GM18499 (cell line): ENCODE measurements around the gene PGA5.
"Not testable (repeated sequence)": the region's sequence is repeated elsewhere in the genome, so short reads cannot be mapped to it uniquely, and the experiment has no call there.

ENCODE experiments used
- ATAC-seq: cut with Tn5 transposase; IDR thresholded peaks from one replicate; pipeline ENCODE4 v1.9.1; 2021; ENCODE audit warnings: moderate number of reproducible peaks; ENCODE audit not compliant: insufficient read depth, unreplicated experiment

The PGA5 gene

DNA sequence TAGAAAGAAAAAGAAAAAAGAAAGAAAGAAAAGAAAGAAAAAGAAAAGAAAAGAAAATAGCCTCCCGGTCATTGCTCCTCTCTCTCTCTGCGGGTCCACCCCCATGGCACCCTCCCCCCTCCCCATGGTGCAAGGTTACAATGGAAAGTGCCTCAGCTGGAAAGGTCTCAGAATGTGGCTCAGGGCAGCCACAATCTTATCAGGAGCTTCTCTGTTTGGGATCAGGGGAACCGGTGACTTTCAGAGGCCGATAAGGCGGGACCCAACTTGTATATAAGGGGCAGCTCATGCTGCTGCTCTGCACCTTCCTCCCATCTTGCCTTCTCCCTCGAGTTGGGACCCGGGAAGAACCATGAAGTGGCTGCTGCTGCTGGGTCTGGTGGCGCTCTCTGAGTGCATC is at the start of gene PGA5:
PGA5 (plus strand) TSS at position 301 of the 400 bp plus-strand sequence; CDS start at position 353, 52 bp downstream.
- not testable (repeated sequence) for ATAC-seq

DNA sequence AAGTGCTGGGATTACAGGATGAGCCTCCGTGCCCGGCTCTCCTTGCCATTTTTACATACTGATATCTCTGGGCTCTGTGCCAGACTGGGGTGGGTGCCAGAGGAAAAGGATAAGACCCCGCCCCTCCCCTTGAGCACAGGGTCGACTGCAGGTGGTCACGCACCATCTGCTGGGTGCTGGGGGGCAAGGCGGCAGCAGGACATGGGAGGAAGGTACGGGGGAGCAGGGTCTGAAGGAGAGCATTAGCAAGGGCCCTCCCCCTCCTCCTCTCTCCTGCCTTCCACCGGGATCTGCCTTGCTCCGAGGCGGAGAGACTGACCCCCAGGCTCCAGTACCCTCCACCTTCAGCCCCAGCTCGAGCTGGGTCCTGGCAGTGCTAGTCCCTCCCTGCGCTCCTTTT is 47.4 kb upstream of the PGA5 start:
- ATAC-seq, result no peak

DNA sequence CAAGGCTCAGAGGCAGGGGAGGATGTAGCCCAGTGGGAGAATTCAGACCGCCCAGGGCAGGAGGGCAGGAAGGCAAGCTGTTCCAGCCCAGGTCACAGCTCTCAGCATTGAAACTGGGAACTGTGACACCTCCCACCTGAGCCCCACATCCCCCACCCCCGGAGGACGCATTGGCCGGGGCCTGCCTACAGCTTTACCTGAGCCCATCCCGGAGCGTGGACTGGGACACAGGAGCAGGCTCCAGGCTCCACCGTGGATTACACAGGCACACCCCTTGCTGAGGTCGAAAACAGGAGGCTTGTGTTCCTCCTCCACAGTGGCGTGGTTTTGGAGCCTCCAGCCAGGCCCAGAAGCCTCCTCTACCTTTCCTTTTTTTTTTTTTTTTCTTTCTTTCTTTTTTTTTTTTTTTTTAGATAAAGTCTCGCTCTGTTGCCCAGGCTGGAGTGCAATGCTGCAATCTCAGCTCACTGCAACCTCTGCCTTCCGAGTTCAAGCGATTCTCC is 46.8 kb upstream of the PGA5 start:
- ATAC-seq, result no peak

DNA sequence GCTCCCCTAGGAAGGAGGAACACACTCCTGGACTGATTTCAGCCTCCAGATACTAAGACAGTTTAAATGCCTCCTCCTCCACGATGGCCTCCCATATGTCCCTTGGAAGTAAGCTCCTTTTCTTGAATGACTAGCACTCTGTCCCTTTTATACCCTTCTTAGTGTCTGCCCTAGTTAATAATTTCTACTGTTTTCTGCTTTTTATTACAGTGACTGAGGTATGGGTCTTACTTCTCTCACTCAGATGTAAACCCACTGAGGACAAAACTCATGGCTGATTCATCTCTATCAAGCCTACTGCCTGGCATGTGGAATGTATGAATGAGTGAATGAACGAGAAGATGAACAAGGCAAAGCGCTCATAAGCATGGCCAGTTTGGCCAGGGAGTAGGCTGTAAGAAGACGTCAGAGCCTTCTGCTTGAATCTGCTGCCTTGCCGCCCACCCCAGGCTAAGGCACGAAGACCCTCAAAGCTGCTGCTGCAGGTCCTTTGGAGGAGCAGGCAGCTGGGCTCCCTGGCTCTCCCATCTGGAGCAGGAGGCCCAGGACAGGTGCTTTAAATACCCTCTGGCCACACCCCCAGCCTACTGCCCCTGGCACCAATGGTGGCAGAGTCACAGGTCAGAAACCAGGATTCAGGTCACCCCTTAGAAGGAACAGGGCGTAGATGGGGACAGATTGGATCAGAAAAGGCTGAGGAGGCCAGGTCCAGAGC is 45.8 kb upstream of the PGA5 start:
- no peak for ATAC-seq

DNA sequence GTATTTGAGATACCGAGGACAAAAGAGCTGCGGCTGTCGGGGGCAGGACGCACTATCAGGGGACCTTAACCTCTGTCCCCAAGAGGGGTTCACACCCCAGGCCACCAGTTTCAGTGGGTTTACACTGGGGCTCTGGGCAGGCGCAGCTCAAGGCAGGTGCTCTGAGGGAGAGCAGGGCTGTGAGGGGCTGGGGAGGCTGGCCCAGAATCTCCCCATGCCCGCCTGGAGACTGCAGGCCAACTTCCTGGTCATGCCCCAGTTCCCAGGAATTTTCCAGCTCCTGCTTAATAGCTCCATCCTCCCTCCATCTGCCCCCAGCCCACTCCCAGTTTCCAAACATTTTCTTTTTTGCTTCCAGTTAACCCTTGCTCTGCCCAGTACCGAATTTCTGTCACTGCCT is 45.3 kb upstream of the PGA5 start:
- no peak for ATAC-seq

DNA sequence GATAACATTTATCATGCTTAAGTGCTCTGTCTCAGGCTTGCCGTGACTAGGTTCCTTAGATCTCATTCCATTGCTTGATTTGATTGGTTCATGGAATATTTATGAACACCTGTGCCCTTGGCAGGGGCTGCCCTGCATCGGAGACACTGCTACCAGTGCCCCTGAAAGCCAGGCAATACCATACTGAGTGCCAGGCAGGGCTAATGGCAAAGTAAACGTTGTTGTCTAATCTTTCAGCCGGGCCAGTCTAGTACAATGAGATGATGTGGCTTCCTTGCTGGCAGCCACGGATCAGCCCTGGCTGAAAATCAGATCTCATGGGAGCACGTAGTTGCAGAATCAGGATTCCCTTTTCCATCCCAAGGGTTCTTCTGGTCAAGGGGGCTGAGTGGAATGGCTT is 42.6 kb upstream of the PGA5 start:
- no peak for ATAC-seq

DNA sequence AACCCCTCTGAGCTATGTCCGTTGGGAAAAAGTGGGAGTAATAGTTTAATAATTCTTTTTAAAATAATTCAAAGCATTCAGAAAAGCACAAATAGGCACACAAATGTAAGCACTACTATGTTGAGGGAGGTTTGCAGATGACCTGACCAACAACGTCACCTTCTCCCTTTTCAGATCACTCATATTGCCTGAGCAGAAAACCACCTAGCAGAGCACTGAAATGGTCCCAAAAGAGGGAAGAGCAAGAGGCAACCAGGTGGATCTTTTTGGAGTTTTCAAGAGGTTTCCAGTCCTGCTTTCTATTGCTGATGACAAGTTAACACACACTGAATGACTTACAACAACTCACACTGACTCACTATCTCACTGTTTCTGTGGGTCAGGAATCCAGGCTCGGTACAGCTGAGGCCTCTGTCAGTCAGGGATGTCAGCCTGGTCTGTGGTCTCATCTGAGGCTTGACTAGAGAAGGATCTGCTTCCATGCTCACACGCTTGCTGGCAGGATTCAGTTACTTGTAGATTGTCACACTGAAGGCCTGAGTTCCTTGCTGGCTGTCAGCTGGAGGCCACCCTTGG is 41.9 kb upstream of the PGA5 start:
- ATAC-seq, result no peak

DNA sequence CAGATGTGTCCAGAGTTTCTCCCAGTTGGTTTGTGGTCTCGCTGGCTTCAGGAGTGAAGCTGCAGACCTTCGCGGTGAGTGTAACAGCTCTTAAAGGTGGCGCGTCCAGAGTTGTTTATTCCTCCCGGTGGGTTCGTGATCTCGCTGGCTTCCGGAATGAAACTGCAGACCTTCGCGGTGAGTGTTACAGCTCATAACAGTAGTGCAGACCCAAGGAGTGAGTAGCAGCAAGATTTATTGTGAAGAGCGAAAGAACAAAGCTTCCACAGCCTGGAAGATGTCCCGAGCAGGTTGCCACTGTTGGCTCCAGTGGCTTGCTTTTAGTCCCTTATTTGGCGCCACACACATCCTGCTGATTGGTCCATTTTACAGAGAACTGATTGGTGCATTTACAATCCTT is 39.5 kb upstream of the PGA5 start:
- ATAC-seq, result no peak

DNA sequence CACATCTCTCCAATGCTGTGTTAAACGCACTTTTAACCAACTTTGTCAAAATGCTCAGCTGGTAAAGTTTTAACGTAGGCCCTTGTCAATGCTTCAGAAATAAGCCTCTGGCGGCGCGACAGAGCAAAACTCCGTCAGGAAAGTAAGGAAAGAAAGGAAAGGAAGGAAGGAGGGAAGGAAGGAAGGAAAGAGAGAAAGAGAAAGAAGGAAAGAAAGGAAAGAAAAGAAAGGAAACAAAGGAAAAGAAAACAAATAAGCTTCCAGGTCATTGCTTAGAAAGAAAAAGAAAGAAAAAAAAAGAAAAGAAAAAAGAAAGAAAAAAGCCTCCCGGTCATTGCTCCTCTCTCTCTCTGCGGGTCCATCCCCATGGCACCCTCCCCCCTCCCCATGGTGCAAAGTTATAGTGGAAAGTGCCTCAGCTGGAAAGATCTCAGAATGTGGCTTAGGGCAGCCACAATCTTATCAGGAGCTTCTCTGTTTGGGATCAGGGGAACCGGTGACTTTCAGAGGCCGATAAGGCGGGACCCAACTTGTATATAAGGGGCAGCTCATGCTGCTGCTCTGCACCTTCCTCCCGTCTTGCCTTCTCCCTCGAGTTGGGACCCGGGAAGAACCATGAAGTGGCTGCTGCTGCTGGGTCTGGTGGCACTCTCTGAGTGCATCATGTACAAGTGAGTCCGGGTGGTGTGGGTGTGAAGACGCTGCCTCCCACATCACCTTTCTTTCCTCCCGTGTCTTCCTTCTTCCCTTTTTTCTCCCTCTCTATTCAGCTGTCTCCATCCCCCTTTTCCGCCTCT is 37.8 kb upstream of the PGA5 start, which contains the start of gene PGA3:
PGA3 (plus strand) TSS at position 566 of the 797 bp plus-strand sequence; CDS start at position 616, 50 bp downstream.
- ATAC-seq, result not testable (repeated sequence)

DNA sequence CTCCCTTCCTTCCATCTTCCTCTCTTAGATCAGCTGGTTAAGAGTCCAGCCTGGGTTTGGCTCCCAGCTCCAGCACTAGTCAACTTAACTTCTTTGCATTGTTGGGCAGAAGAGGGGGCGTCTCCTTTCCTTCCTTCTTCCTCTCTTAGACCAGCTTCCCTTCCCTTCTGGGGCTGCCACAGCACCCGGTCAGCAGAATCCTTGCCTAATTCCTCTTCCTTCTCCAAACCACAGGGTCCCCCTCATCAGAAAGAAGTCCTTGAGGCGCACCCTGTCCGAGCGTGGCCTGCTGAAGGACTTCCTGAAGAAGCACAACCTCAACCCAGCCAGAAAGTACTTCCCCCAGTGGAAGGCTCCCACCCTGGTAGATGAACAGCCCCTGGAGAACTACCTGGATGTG is 37.1 kb upstream of the PGA5 start:
- ATAC-seq, result not testable (repeated sequence)

DNA sequence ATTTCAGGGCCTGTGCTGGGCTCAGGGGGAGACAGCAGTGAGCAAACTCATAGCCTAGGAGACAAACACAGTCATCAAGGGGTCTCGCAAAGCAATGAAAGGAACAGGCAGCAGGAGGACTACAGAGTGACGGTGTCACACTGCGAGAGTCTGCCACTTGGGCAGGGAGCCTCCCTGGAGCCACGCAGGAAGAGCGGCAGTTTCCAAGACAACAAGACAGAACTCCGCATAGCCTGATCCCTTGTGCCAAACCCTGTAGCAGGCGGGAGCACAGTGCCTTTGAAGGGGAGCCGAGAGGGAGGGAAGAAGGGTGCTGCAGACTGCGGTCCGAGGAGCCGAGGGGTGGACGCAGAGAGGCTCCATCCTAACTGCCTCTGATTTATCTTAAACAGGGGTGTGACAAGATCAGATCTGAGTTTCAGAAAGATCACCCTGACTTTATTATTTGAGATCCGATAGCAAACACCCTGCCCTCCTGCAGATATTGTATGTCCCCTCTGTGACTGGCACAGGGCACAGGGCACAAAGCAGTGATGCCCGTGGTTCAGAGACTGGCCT is 36.4 kb upstream of the PGA5 start:
- not testable (repeated sequence) for ATAC-seq

DNA sequence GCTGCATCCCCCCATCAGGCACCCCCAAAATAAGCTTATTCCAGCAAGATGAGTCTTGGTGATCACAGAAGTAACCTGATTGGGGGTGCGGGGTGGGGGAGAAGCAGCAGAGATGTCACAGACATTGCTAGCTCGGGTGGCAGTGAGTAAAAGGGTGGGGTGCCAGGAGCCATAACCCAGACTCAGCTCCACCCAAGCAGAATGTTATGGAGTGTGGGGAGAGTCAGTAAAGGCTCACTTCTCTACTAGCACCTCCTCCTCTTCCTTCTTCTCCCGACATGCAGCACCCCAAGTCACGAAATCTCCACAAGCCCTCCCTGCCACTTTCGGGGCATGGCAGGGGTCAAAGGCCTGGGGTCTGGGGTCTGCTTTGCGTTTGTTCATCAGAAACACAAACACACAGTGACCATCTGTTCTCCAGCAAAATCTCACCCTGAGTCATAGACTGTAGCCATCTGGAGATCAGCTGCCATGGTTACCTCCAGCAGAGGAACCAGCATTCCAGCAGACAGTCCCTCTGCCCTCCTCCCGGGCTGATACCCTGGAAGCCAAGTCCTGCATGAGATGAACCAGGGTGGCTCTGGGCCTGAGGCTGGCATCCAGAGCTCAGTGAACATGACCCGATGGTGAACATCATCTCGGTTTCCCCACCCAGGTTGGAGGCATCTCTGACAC is 33.2 kb upstream of the PGA5 start:
- not testable (repeated sequence) for ATAC-seq

DNA sequence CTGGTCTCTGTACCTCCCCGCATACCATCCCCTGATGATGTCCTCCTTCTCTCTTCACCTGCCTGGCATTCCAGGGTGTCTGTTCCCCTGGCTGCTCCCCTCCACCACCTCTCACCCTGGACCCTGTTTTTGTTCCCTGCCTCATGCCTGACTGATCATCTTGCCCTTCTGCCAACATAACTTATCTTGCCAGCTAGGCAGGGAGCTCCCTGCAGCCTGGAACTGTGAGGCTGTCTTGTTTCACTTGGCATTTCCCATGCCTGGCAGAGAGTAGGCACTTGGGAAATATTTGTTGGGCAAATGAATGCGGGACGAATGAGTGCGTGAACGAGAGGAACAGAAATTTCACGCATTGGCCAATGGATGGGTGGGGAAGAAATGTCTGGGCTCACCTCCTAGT is 30.3 kb upstream of the PGA5 start:
- not testable (repeated sequence) for ATAC-seq

DNA sequence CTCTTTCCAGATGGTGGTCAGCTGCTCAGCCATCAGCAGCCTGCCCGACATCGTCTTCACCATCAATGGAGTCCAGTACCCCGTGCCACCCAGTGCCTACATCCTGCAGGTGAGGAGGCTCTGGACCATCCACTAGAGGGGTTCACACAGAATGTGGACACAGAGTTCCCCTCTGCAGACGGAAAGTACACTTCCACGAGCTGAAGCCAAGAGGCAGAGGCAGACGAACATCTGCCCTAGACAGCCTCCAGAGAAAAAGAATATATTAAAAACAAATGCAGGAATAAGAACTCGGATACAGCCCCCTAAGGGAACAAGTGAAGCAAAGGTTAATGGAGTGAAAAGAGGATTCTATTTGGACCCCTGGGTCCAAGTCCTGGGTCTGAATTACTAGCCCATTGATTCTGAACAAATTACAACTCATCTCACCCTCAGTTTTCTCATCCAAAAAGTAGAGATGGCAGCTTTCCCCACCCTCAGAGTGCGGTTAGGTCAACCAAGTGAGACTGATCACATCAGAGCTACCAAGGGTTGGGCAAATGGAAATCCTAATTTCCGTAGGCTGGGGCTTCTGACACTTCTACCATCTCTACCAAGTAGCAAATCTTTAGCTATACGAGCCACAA is 29.5 kb upstream of the PGA5 start:
- not testable (repeated sequence) for ATAC-seq

DNA sequence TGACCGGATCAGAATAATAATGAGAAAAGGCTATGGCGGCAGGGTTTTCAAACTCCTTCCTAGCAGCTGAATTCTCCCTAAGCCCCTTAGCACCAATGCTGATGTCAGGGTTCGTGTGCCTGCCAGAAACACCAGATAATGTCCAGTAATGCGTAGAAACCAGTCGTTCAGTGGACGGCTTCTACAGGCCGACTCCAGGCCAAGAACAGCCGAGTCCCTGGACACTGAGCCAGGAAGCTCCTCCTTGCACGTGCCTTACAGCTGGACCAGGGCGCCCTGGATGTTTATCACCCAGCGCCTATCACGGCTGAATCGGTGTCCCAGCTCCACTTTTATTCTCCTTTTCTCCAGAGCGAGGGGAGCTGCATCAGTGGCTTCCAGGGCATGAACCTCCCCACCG is 28.8 kb upstream of the PGA5 start:
- not testable (repeated sequence) for ATAC-seq

DNA sequence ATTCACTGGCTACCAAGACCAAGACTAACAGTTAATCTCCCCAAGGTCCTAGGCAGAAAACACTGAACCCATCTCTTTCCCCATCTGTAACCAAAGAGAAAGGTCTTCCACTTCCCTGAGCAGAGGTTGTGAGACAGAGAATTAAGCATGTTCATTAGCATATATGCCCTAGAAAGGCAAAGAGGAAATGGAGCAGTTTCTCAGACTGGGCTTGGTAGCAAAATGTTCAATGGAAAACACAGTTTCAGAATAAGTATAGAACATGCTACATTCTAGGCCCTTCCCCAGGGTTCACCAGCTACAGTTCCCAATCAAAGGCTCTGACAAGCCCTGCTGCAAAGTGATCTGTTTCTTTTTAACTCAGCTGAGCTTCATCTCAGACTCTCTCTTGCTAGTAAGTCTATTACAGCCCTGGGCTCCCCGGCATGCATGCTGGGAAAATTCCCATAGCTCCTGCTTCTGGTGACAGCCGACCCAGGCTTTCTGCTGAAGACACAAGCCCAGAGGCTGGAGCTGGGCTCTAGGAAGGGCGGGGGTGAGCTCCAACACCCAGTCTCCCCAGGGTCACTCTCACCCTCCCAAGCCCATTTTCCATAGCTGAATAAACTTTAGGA is 27.2 kb upstream of the PGA5 start:
- ATAC-seq, result not testable (repeated sequence)

DNA sequence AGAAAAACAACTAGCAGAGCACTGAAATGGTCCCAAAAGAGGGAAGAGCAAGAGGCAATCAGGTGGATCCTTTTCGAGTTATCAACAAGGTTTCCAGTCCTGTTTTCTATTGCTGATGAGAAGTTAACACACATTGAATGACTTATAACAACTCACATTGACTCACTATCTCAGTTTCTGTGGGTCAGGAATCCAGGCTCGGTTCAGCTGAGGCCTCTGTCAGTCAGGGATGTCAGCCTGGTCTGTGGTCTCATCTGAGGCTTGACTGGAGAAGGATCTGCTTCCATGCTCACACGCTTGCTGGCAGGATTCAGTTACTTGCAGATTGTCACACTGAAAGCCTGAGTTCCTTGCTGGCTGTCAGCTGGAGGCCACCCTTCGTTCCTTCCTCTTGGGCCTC is 22.7 kb upstream of the PGA5 start:
- ATAC-seq, result not testable (repeated sequence)

DNA sequence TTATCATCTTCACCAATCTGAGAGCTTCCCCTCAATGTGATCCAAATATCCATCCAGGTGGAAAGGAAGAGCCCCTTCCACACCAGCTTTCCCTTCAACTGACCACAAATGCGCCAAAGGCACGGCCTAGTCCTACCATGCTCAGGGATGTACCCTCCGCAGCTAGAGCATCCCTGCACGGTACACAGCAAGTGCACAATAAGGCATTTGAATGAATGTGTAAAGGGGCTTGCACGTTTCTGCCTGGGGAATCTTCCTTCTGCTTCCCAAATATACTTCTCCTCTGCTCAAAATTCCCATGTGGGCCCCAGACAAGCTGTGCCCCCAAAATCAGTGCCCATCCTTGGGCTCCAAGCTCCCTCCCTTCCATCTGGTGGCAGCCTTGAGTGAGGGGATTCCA is 22.0 kb upstream of the PGA5 start:
- not testable (repeated sequence) for ATAC-seq

DNA sequence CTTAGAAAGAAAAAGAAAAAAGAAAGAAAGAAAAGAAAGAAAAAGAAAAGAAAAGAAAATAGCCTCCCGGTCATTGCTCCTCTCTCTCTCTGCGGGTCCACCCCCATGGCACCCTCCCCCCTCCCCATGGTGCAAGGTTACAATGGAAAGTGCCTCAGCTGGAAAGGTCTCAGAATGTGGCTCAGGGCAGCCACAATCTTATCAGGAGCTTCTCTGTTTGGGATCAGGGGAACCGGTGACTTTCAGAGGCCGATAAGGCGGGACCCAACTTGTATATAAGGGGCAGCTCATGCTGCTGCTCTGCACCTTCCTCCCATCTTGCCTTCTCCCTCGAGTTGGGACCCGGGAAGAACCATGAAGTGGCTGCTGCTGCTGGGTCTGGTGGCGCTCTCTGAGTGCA is 18.9 kb upstream of the PGA5 start, which contains the start of gene PGA4:
PGA4 (plus strand) TSS at position 301 of the 400 bp plus-strand sequence; CDS start at position 355, 54 bp downstream.
- ATAC-seq, result not testable (repeated sequence)
